Measurements from ENCODE around the gene TAGAP. TPM values are rescaled to one million over a fixed set of nuclear protein-coding genes. Genes with fewer than 3 reads are reported as not detected.

TAGAP gene
- total RNA-seq, 1 experiment from 2014 or later: 0.13 TPM

- BruUV-seq (replicated peaks): no TSS peak
- H3K36me3 ChIP-seq (ENCODE audit: control insufficient read depth, insufficient read depth, low read length): no peaks in the 10 kb centered on the region
- TF ChIP-seq POLR2AphosphoS5 (IDR thresholded peaks at IDR 0.05; ENCODE audit: low read depth, low read length) (no peak), CTCF (IDR thresholded peaks at IDR 0.05) (no peak), TCF7L2 (IDR thresholded peaks at IDR 0.05; ENCODE audit: low read depth, low read length) (no peak), SIN3A (IDR thresholded peaks at IDR 0.05; ENCODE audit: borderline replicate concordance, insufficient read depth, low read depth, low read length) (no peak), REST (IDR thresholded peaks at IDR 0.05; ENCODE audit: insufficient read depth in 1 of 2, low read depth in 2 of 2, low read length in 1 of 2) (no peak)
- no peak overlapping the region for H3K4me3 ChIP-seq (ENCODE audit: low read depth in 2 of 2, low read length in 2 of 2)
- no peak overlapping the region for H3K27ac ChIP-seq (ENCODE audit: low read length)
- H3K9me3 ChIP-seq (ENCODE audit: control insufficient read depth, insufficient read depth, low read depth, low read length): no peaks in the 10 kb centered on the region
- intact Hi-C loops (cut with micrococcal nuclease; ENCODE audit: unreplicated experiment): no loop called here
- in situ Hi-C loops (cut with HindIII; ENCODE audit: low pct_unique_long_range_greater_than_20kb, low sequenced_read_pairs): no loop called here
- CTCF ChIA-PET: interaction anchor here (0.7 kb wide), 1 partner anchor 295 kb away, joined by 7 read pairs; no protein-coding TSS in a partner anchor
- POLR2A ChIA-PET: no interaction called here
- ATAC-seq: no peak
- no peaks in the 10 kb centered on the region for H3K4me1 ChIP-seq (ENCODE audit: control insufficient read depth, insufficient read depth, low read length)
- H3K27me3 ChIP-seq (ENCODE audit: control insufficient read depth, insufficient read depth, low read length): peaks cover 4% of the 10 kb centered on the region; the same call in 1 of the 2 replicates
- no peak for DNase-seq (ENCODE audit: low read depth, low spot score)
Observed at GRCh38 chr6:159093609-159094443, 49.0 kb upstream of the TAGAP start.

GRCh38 chr6:159092631-159093030 lies 47.8 kb upstream of the TAGAP start:
- Histone ChIP-seq H3K9me3 (ENCODE audit: control insufficient read depth, insufficient read depth, low read depth, low read length) (no peaks in the 10 kb centered on the region), H3K4me1 (ENCODE audit: control insufficient read depth, insufficient read depth, low read length) (no peaks in the 10 kb centered on the region), H3K27ac (ENCODE audit: low read length) (no peak overlapping the region), H3K36me3 (ENCODE audit: control insufficient read depth, insufficient read depth, low read length) (no peaks in the 10 kb centered on the region), H3K4me3 (ENCODE audit: low read depth in 2 of 2, low read length in 2 of 2) (no peak overlapping the region), H3K27me3 (ENCODE audit: control insufficient read depth, insufficient read depth, low read length) (peaks cover 7% of the 10 kb centered on the region; the same call in 1 of the 2 replicates)
- ATAC-seq (no peak), DNase-seq (ENCODE audit: low read depth, low spot score) (no peak)
- BruUV-seq (replicated peaks): no TSS peak
- ChIA-PET POLR2A (no interaction called here), CTCF (no interaction called here)
- no peak for TF ChIP-seq REST (IDR thresholded peaks at IDR 0.05; ENCODE audit: insufficient read depth in 1 of 2, low read depth in 2 of 2, low read length in 1 of 2)
- no peak for TF ChIP-seq TCF7L2 (IDR thresholded peaks at IDR 0.05; ENCODE audit: low read depth, low read length)
- TF ChIP-seq CTCF (IDR thresholded peaks at IDR 0.05): no peak
- no peak for TF ChIP-seq SIN3A (IDR thresholded peaks at IDR 0.05; ENCODE audit: borderline replicate concordance, insufficient read depth, low read depth, low read length)
- no peak for TF ChIP-seq POLR2AphosphoS5 (IDR thresholded peaks at IDR 0.05; ENCODE audit: low read depth, low read length)
- intact Hi-C loops (cut with micrococcal nuclease; ENCODE audit: unreplicated experiment) (no loop called here), in situ Hi-C loops (cut with HindIII; ENCODE audit: low pct_unique_long_range_greater_than_20kb, low sequenced_read_pairs) (no loop called here)
